Gastroesophageal sphincter (tissue), 3 donors: Measurements from ENCODE around the gene KCNJ10.

ENCODE experiments used
- CTCF ChIP-seq, 4 experiments: fragments of 200-600 bp in 2 of 4; fragments of 450-650 bp in 2 of 4; sonication (generic) in 1 of 4; IDR thresholded peaks; one replicate each; pipeline ENCODE4 v1.5.1; 2017 to 2019; ENCODE audit warnings: antibody characterized with exemption in 4 of 4, mild to moderate bottlenecking in 2 of 4, moderate library complexity in 2 of 4
- POLR2A ChIP-seq, 2 donors: fragments of 450-650 bp; IDR thresholded peaks; one replicate each; pipeline ENCODE4 v1.6.1; 2017; ENCODE audit warnings: antibody characterized with exemption in 2 of 2, mild to moderate bottlenecking in 2 of 2, moderate library complexity in 1 of 2

- TF ChIP-seq CTCF (IDR thresholded peaks at IDR 0.05) (no peak), POLR2A (IDR thresholded peaks at IDR 0.05) (no peak)
These were observed 32.0 kb upstream of the KCNJ10 start for GRCh38 chr1:160101717-160102522.
